GM12875 (cell line): ENCODE measurements around the gene ADAMTSL2.

Source experiments
- H3K4me3 ChIP-seq: one replicate; pipeline ENCODE4 v1.5.1; 2011; ENCODE audit warnings: low read depth, low read length, control low read depth
- TF ChIP-seq, protein P1 (sequence below): IDR thresholded peaks from 2 replicates; pipeline ENCODE4 v1.5.1; 2011; ENCODE audit warnings: low read depth, mild to moderate bottlenecking, control low read depth, inconsistent platforms, low read length, moderate library complexity, borderline replicate concordance; ENCODE audit not compliant: insufficient read depth

Gene ADAMTSL2

GRCh38 chr9:133591985-133592384 lies 57.5 kb downstream of the ADAMTSL2 start:
- TF ChIP-seq, protein P1, sequence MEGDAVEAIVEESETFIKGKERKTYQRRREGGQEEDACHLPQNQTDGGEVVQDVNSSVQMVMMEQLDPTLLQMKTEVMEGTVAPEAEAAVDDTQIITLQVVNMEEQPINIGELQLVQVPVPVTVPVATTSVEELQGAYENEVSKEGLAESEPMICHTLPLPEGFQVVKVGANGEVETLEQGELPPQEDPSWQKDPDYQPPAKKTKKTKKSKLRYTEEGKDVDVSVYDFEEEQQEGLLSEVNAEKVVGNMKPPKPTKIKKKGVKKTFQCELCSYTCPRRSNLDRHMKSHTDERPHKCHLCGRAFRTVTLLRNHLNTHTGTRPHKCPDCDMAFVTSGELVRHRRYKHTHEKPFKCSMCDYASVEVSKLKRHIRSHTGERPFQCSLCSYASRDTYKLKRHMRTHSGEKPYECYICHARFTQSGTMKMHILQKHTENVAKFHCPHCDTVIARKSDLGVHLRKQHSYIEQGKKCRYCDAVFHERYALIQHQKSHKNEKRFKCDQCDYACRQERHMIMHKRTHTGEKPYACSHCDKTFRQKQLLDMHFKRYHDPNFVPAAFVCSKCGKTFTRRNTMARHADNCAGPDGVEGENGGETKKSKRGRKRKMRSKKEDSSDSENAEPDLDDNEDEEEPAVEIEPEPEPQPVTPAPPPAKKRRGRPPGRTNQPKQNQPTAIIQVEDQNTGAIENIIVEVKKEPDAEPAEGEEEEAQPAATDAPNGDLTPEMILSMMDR = no peak
- no peak overlapping the region for H3K4me3 ChIP-seq

DNA sequence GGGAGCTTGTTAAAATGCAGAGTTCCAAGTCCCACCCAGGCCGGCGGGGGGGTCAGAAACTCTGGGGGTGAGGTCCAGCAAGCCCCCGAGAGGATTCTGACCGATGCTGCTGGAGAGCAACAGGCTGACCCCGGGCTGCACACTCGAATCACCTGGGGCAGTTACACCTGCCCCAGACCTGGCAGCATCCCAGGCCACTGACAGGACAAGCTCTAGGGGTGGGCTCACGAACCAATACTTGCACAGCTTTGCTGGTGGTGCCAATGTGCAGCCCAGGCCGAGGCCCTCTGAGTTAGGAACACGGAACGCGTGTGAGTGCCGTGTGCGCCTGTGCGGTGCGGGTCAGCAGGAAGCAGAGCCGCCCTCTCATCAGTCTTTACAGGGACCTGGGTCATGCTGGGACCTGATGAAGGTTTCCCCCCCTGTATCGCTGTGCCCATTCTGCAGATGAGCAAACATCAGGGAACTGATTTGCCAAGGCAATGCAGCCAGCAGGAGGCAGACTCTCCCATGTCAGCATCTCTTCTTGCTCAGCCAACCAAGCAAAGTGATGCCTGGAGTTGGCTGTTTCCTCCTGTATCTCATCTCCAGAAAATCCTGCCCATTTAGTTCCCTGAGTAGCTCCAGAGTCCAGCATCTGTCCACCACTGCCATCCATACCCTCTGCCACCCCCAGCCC lies 58.4 kb downstream of the ADAMTSL2 start:
- TF ChIP-seq, protein P1 = peak; percentile 51
- H3K4me3 ChIP-seq = no peak overlapping the region

GRCh38 chr9:133593587-133594253 lies 59.2 kb downstream of the ADAMTSL2 start:
- TF ChIP-seq, protein P1 = no peak
- no peak overlapping the region for H3K4me3 ChIP-seq

- no peak overlapping the region for H3K4me3 ChIP-seq
- TF ChIP-seq, protein P1 = no peak
These were observed 59.8 kb downstream of the ADAMTSL2 start for GRCh38 chr9:133594310-133594709.

GRCh38 chr9:133595910-133596309 lies 61.4 kb downstream of the ADAMTSL2 start:
- TF ChIP-seq, protein P1 = no peak
- H3K4me3 ChIP-seq = no peak overlapping the region

DNA sequence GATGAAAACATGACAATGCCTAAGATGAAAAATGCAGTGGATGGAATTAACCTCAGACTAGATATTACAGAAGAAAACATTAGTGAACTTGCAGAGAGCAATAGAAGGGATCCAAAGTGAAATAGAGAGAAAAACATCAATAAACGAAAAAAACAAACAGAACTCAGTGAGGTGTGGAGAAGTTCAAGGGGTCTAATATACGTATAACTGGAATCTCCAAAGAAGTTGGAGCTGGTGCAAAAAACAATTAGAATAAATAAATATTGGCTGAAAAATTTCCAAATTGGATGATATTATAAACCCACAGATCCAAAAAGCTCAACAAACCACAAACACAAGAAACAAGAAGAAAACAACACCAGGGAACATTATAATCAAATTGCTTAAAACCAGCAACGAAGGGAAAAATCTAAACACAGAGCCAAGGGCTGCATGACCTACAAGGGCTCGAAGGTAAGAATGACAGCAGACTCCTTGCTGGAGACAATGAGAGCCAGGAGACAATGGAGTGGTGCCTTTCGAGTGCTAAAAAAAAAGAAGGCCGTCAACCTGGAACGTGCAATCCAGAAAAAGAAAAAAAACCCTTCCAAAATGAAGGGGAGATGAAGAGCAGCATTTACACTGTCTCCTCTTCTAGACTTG lies 62.9 kb downstream of the ADAMTSL2 start:
- TF ChIP-seq, protein P1 = no peak
- no peak overlapping the region for H3K4me3 ChIP-seq
